Gastroesophageal sphincter (tissue), 3 donors: ENCODE measurements around the gene ARHGAP23.
"Not testable (repeated sequence)": the region's sequence is repeated elsewhere in the genome, so short reads cannot be mapped to it uniquely, and the experiment has no call there.

ENCODE experiments used
- EP300 ChIP-seq: sonication (generic); formaldehyde crosslinking; IDR thresholded peaks from one replicate; pipeline ENCODE4 v1.6.1; 2017; ENCODE audit warnings: antibody characterized with exemption, mild to moderate bottlenecking
- POLR2A ChIP-seq, 2 donors: fragments of 450-650 bp; IDR thresholded peaks; one replicate each; pipeline ENCODE4 v1.6.1; 2017; ENCODE audit warnings: antibody characterized with exemption in 2 of 2, mild to moderate bottlenecking in 2 of 2, moderate library complexity in 1 of 2
- POLR2AphosphoS5 ChIP-seq: sonication (generic); formaldehyde crosslinking; IDR thresholded peaks from one replicate; pipeline ENCODE4 v1.6.1; 2017; ENCODE audit warnings: antibody characterized with exemption
- TF ChIP-seq, protein P1 (sequence below), 4 experiments: fragments of 200-600 bp in 2 of 4; fragments of 450-650 bp in 2 of 4; sonication (generic) in 1 of 4; IDR thresholded peaks; one replicate each; pipeline ENCODE4 v1.5.1; 2017 to 2019; ENCODE audit warnings: antibody characterized with exemption in 4 of 4, mild to moderate bottlenecking in 2 of 4, moderate library complexity in 2 of 4

DNA sequence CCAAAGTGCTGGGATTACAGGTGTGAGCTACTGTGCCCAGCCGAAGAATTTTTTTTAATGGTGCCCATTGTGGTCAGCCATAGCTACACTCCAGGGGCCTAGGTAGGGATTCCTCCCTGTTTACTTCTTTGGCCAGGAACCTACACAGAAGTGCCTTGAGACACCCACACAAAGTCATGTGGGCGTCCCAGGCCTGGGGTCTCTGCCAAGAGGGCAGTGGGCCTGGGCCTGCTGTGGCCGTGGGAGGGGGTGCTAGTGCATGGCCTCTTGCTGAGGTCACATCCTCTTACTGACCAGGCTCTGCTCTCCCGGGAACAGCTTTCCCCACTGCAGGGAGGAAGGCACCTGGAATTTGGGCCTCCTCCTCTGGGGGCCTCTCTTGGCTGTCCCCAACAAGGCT, 50.4 kb downstream of the ARHGAP23 start:
- TF ChIP-seq, protein P1, sequence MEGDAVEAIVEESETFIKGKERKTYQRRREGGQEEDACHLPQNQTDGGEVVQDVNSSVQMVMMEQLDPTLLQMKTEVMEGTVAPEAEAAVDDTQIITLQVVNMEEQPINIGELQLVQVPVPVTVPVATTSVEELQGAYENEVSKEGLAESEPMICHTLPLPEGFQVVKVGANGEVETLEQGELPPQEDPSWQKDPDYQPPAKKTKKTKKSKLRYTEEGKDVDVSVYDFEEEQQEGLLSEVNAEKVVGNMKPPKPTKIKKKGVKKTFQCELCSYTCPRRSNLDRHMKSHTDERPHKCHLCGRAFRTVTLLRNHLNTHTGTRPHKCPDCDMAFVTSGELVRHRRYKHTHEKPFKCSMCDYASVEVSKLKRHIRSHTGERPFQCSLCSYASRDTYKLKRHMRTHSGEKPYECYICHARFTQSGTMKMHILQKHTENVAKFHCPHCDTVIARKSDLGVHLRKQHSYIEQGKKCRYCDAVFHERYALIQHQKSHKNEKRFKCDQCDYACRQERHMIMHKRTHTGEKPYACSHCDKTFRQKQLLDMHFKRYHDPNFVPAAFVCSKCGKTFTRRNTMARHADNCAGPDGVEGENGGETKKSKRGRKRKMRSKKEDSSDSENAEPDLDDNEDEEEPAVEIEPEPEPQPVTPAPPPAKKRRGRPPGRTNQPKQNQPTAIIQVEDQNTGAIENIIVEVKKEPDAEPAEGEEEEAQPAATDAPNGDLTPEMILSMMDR (IDR thresholded peaks at IDR 0.05) = not testable (repeated sequence)
- not testable (repeated sequence) for TF ChIP-seq EP300; POLR2AphosphoS5; POLR2A (IDR thresholded peaks at IDR 0.05)
